ENCODE data around the gene DNAAF9. TPM values are rescaled to one million over a fixed set of nuclear protein-coding genes. Genes with fewer than 3 reads are reported as not detected.

DNAAF9 gene
- total RNA-seq, 1 donor from 2014 or later, result 6.3 TPM

DNA sequence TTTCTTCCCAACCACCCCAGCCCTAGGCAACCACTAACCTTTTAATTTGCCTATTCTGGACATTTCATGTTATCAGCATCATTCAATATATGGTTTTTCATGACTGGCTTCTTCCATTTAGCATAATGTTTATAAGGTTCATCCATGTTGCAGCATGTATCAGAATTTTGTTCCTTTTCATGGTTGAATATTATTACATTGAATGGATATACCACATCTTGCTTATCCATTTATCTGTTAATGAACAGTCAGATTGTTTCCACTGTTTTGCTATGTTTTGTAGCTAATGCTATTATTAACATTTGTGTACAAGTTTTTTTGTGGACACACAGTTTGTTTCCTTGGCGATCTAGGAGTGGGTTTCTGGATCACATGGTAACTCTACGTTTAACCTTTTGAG lies 3.0 kb upstream of the DNAAF9 start:
- ATAC-seq, result no peak

DNA sequence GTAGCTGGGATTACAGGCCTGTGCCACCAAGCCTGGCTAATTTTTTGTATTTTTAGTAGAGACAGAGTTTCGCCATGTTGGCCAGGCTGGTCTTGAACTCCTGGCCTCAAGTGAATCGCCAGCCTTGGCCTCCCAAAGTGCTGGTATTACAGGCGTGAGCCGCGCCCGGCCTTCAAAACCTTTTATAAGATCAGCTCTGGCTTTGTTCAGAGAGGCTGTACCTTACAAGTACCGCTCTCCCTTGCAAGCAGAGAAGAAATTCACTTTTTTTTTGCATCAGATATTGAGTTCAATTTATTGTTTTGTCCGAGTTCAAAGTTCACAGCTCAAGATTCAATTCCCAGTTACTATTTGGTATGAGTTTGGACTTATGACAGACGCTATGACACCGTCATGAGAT lies 1.9 kb upstream of the DNAAF9 start:
- no peak for ATAC-seq

DNA sequence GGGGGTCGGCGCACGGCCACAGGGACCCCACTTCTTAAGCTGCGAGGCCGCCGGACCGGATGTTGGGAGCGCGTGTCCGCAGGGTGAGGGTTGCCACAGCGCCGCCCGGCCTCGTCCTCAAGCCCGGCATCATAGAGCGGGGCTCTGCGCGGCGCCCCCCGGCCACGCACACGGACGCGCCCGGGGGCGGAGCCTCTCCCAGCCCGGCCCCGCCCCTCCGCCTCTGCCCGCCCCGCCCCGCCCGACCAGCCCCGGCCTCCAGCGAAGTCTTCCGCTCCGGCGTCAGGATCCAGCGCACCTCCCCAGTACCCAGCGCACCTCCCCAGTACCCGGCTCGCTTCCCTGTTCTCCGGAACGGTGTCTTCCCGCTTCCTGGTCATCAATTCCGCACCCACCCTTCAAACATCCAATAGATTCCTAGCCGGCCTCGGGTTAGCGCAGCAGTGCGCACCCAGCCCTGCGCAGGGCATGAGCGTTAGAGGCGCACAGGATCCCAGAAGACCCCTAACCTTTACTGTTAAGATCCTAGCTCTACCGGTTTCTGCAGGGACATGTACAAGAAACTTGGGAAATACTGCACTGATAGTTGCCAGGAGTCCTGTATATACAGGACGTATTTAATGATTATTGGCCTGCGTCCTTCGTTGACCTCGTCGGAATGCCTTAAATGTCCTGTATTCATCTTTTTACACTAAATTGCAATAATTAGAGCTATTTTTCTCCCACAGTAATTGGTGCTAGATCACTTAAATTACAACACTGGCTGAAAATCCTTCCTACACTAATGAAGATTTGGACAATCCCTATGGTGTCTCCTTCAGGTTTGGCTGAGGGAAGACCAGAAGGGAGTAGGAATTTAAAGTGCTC lies 535 bp upstream of the DNAAF9 start:
- peak; percentile 85 for ATAC-seq

DNA sequence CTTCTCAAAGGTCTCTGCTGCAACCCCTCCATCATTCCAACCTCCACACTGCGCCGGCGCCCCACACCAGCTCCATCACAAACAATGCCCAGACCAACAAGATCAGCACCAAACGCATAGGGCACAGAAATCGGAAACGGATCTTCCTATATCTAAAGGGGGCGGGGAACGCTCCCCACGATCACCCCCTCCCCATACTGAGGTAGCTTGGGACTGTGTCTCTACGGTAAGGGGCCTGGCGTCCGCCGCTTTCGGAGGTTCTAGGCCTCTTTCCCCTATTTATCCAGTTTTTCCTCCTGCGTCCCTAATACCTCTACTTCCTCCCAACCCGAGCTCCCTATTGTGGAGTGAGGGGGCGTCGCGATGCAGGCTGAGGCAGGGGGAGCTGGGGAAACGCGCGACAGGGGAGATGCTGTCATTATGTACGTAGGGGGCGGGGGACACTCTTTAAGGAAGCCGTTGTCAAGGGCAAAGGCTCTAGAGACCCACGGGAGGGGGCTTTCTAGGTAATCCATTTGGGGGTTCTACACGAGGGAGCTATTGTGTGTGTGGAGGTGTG lies 909 bp downstream of the DNAAF9 start:
- no peak for ATAC-seq

DNA sequence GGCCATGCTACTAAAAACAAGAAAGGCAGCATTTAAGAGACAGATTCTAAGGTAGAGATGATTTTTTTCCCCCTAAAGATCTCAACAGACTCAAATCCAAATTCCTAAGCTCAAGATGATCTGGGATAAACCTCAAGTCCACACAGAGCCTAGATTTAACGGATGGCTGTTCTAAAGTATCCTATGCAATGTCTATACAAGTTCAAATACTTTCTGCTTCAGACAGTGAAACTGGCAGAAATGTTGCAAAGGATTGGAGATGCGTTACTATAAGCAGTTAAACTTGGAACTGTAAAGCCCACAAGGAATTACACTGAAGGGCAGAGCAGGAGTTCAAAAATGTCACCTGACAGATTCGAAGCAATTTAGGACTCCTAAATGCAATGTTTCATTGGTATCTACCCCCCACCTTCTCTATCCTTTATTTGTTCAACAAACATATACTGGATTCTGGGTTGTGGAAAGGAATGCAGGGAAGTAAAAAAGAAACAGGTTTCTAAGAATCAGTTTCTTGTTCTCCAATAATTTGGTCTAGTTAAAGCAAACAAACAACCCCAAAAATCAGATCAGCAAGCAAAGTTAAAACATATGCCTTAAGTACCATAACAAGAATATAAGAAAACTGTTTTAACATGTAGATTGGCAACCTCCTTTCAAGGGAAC lies 1.6 kb downstream of the DNAAF9 start:
- no peak for ATAC-seq

DNA sequence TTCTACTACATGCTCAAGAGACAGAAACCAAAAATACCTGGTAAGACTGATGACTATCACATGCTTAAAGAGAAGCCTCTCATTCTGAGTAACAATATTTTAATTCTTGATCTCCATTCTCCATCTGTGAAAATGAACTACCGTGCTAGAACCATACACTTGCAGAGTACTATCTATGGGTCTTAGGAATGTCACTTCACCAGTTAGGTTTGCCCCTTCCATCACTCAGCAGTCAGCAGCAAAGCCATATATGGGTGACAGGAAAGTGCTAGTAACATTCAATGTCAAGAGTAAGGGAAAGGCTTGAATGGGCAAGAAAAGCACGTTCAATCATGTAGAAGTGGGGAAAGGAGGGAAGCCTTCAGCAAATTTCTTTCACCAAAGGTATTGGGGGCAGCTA lies 2.3 kb downstream of the DNAAF9 start:
- ATAC-seq, result peak; percentile 37

DNA sequence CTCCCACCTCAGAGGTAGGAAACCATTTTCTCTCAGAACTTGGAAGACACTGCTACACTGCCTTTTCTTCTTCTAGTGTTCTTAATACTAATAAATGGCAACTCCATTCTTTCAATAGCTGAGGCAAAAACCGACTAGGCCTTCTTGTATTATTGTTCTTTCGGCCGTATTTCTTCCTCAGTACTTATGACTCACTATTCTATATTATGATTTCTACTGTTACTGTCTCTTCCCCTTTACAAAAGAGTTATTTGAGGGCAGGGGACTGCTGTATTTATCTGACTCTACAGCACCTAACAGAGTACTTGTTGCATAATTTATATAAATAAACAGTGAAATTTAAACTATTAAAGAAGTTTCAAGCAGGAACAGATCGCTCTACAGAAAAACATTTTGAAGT lies 3.1 kb downstream of the DNAAF9 start:
- ATAC-seq, result no peak

DNA sequence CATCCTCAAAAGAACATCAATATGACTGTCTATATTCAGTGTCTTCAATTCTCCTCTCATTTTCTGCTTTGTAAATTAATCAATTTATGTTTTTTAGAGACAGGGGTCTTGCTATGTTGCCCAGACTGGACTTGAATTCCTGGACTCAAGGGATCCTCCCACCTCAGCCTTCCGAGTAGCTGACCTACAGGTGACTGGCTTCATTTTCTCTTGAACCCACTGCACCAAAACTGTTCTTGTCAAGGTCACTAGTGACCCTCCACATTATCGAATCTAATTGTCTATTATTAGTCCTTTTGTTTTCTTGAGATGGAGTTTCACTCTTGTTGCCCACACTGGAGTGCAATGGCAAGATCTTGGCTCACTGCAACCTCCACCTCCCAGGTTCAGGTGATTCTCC lies 3.7 kb downstream of the DNAAF9 start:
- ATAC-seq, result no peak

DNA sequence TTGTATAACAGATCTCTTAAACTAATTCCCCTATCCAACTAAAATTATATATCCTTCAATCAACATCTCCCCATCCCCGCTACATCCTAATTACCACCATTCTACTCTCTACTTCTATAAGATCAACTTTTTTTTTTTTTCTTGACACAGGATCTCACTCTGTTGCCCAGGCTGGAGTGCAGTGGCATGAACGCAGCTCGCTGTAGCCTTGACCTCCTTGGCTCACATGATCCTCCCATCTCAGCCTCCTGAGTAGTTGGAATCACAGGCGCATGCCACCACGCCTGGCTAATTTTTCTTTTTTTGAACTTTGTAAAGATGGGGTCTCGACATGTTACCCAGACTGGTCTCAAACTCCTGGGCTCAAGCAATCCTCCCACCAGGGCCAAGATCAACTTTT lies 5.0 kb downstream of the DNAAF9 start:
- no peak for ATAC-seq

DNA sequence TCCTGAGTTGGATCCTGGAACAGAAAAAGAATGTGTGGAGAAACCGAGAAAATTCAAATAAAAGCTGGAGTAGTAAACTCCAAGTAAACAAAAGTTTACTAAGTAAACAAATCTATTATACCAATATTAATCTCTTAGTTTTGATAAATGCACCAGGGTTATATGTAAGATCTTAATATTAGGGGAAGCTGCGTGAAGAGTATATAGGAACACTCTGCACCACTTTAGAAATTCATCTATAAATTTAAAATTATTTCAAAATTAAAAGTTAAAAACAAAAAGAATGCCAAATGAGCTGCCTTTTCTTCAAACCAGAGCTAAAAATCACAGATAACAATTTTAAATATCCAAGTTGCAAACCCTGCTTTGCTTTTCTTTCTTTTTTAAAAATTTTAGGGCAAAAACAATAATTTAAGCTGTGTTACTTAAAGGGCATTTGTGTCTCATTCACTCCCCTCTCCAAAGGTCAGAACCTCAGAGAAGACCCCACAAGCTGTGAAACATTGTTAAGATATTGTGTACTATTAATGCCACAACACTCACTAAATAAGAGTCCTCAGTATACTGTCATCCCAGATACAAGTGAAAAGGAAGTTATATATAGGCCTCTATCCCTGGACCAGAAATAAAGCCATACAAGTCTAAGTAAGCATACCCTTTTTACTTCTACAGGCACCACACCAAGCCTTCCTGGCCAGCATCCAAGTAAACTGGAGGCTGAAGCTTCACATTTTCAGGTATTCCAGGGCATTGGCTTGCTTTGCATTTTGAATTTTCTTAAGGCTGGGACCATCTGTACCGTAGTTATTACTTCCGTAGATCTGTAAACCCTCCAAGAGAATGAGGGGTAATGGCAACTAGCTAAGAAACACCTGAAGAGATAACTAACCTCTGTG lies 7.0 kb downstream of the DNAAF9 start:
- ATAC-seq, result no peak

DNA sequence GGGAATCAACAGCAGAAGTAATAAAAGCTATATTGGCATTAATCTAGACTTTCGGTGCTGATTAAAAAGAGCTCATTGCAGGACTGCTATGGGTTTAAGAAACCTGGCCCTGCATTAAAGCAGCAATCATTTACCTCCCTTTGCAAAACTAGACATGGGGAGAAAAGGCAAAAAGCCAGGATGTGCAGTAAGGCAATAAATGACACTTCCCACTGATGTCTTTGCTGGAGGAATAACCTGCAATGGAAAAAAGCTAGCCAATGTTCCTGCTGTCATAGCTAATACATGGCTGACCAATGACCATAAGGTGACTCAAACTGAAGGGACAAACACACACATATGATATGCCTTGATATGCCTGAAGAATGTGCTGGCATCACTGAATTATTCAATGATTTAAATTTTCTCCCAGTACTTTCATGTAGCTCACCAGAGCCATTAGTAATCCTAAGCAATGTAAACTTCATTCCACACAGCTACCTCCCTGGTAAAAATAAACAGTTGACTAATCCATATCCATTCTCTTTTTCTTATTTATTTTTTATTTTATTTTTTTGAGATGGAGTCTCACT lies 8.7 kb downstream of the DNAAF9 start:
- no peak for ATAC-seq

DNA sequence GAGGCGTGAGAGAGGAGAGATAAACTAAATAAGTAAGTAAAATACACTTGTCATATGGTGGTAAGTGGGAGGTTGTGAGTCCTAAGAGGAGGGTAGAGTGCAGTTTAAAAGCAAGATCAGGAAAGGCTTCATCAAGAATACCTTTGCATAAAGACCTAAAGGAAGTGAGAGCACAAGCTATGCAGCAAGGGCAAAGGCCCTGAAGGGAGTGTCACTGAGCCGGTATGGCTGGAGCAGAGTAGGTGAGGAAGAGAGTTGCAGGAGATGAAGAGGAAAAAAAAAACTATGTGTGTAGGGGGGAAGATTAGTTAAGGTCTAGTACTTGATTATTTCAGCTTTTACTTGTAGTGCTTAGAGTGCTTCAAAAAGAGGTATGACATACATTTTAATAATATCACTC lies 11.0 kb downstream of the DNAAF9 start:
- ATAC-seq, result peak; percentile 48

DNA sequence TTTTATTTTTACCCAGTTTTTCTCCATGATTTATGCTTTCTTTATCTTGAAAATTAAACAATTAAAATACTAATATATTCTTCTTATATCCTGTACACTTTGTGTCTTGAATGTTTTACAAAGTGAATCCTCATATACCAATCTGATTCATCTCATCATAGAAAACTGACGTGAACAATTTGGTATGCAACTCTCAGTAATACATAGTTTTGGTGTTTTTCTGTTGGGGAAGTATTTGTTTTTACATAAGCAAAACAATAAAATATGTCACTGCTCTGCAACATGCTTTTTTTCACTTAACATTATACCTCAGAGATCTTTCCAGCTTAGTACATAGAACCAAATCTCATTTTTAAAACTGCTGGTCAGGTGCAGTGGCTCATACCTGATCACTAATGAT lies 14.7 kb downstream of the DNAAF9 start:
- ATAC-seq, result no peak

DNA sequence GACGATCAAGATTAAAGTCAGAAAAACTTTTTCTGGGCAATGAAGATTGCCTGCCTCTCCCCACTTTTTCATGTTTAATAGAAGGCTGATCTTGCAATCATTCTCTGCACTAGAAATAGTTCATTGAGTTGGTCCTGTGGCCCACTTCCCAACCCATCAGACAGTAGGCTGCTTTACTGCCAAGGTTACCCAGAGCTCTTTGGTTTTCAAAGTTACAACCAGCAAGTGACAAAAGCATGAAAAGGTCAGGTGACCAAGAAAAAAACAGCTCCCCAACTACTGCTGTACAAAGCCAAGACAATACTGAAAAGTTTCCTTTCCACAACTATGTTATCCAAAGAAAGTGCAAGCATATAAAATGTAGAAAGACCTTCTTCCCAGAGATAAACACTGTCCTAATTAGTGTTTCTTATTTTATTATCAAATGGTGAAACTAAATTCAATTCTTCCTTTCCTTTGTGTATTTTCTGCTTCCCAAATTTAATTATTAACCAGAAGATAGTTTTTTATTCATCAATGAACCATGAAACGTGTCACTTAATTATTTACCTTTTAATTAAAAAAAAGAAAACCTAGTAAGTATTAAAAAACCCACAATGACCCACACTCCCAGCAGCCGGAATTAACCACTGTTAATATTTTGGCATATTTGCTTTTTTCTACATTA lies 16.6 kb downstream of the DNAAF9 start:
- ATAC-seq, result no peak

DNA sequence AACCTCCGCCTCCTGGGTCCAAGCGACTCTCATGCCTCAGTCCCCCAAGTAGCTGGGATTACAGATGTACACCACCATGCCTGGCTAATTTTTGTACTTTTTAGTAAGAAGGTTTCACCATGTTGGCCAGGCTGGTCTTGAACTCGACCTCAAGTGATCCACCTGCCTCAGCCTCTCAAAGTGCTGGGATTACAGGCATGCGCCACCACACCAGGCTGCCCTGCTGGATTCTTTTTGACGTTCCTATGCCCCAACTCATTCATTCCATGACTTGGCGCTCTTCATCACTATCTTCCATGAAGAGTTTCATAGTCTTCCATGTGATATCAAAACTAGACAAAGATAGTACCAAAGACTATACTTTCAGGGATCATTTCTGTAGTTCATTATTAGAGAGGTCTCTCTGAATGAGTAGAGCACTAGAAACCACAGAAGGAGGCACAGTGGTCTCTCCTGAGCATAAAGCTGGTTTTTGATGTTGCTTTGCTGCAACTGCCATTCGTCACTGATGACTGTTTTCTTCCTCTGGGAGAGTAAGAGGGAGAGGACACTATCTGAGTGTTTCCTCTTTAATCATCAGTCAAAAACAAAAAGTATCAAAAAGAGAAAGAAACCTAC lies 23.5 kb downstream of the DNAAF9 start:
- no peak for ATAC-seq

DNA sequence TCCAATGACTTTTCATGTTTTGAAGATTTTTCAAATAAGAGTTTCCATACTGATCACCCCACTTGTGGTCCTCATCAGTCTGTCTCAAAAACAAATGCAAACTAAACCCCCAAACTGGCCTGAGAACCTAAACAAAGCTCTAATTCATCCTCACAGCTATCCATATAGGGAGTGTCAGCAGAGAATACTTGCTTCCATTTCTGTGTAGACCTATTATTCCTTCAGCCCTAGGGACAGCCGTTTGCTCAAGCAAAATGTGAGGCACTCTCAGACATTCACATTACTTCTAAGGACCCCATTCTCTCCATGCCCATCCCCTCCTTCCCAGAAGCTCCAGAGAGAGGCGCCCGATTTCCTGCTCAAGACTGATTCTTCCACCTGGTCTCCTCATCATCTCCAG lies 24.6 kb downstream of the DNAAF9 start:
- no peak for ATAC-seq

DNA sequence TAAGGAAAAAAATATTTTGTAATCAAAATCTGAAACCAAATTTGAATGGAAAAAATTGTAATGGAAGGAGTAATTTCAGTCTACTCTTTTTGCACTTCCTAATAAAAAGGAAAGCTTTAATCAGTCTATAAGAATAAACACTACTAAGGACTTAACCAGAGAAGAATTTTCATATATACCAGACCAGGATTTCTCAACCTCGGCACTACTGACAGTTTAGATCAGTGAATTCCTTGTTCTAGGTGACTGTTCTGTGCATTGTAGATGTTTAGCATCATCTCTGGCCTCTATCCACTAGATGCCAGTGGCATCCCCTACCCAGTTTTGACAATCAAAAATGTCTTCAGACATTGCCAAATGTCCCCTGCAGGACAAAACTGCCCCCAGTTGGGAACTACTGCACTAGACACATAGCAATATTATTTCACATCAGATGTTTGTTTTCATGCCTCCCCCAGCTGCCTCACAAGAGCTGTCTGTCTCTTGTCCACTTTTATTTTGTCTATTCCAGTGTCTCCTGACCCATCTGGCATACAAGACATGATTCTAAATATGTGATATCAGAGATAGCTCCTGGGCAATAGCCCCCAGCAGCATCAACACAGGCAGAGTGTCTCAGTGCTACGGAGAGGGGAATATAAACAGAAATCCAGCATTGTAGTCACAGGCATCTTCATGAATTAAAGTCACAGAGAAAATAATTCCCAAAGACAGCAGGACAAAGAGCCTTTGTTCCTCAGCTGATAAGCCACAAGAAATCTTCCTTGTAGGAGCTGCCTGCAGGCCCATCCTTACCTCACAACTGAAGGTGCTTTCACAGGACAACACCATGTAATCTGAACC lies 27.0 kb downstream of the DNAAF9 start:
- ATAC-seq, result no peak

DNA sequence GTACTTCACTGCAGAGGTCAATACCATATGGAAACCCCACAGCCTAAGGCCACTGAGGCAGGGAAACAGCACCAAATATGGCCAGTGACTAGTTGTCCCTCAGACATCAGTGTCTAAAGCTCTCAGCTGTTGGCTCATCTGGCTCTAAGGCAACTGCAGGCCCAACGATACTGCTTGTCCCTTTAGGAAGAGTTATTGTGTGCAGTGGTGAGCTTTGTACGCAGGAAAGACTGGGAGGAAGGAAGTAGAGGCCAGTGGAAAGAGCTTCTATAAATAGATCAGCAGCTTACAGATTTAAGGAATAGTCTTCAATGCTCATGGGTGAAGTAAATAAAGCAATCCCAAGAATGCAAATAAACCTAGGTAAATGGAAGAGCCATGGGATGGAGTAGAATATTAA lies 29.3 kb downstream of the DNAAF9 start:
- no peak for ATAC-seq

DNA sequence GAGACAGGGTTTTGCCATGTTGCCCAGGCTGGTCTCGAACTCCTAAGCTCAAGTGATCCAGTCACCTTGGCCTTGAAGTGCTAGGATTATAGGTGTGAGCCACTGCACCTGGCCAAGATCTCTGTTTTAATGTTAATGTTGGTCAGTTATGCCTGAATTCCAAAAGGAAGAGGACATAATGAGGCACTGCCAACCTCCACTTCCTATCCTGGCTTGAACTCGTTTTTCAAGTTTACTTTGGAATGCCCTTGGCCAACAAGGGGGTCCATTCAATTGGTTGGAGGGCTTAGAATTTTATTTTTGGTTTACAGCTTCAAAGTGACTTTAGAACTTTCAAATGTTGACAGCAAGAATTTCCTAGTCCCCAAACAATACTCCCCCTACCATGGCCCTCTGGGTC lies 29.8 kb downstream of the DNAAF9 start:
- no peak for ATAC-seq

DNA sequence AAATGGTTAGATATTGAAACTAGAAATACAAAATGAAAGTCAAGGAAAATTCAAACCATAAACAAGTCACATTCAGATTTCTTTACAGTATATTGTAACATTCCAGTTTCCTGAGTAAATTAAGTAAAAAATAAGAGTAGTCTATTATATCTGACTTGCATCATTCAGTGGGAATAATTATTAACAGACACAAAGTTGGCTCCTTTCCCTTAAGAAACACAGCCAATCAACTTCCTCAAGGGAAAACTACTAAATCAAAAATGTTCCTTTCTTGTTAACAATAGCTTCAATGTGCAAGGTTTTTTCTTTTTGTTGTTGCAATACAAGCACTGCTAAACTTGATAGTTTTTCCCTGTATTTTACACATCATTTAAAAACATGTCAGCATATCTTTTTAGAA lies 33.2 kb downstream of the DNAAF9 start:
- ATAC-seq, result no peak

DNA sequence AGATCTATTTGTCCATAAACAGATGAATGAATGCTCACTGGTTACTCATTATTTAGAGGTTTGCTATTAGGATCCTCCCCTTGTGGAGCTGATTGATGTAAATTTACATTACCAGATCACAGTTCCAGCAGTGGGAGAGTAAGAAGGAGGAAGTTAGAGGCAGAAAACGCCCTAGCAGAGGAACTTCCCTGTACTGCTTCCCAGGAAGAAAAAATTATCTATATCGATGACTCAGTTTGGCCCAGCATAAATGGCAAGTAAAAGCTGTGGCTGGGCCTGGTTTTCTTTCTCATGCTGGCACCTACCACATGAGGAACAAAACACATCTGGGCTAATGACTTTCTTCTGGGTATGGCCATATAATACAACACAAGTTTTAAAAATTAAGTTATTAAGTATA lies 35.7 kb downstream of the DNAAF9 start:
- ATAC-seq, result peak; percentile 32

All from esophagus mucosa (tissue), 1 donor.